Measurements from ENCODE around the gene FARS2.

GRCh38 chr6:5490501-5491069 lies 229.3 kb downstream of the FARS2 start:
- TF ChIP-seq CTCF (conservative IDR thresholded peaks at IDR 0.05), result no peak
- no peak for TF ChIP-seq ZFX (IDR thresholded peaks at IDR 0.05)
